A673 (cell line): Measurements from ENCODE around the gene MATN4. TPM values are rescaled to one million over a fixed set of nuclear protein-coding genes. Genes with fewer than 3 reads are reported as not detected.

Experiments used
- BruUV-seq: library from RNA; stranded (reverse); fragments of 400-500 nt; replicated peaks from 2 replicates; lab custom pipeline; 2021; lab: Mats Ljungman, UMichigan
- CTCF ChIA-PET: fragments of 300-600 bp; sonication (Branson Sonifier 250); formaldehyde crosslinking; loops from one replicate; lab custom pipeline; 2022; ENCODE audit warnings: antibody characterized with exemption; lab: Charles Lee
- POLR2A ChIA-PET: fragments of 300-600 bp; sonication (Branson Sonifier 250); formaldehyde crosslinking; loops from one replicate; lab custom pipeline; 2022; ENCODE audit warnings: antibody characterized with exemption; ENCODE audit not compliant: low non-redundant PET; lab: Charles Lee
- DNase-seq: peaks from one replicate; pipeline ENCODE4 v3.0.0-alpha.2; 2015; ENCODE audit warnings: low spot score
- H3K27ac ChIP-seq: fragments of 200-600 bp; sonication (generic); 2 replicates; pipeline ENCODE4 v1.5.1; 2016; ENCODE audit warnings: mixed run types, low read depth, mild to moderate bottlenecking, mixed read lengths, antibody characterized with exemption, low read length; ENCODE audit not compliant: poor library complexity, severe bottlenecking
- H3K27me3 ChIP-seq: fragments of 200-600 bp; sonication (generic); replicated peaks from 2 replicates; pipeline ENCODE4 v1.6.1; 2017; ENCODE audit warnings: mixed run types, low read depth, mild to moderate bottlenecking, mixed read lengths, antibody characterized with exemption, low read length; ENCODE audit not compliant: insufficient read depth, poor library complexity
- H3K36me3 ChIP-seq: fragments of 200-600 bp; sonication (generic); 2 replicates; pipeline ENCODE4 v1.6.1; 2016; ENCODE audit warnings: mixed run types, mild to moderate bottlenecking, mixed read lengths, antibody characterized with exemption, low read length; ENCODE audit not compliant: insufficient read depth, poor library complexity, severe bottlenecking
- H3K4me1 ChIP-seq: fragments of 200-600 bp; sonication (generic); 2 replicates; pipeline ENCODE4 v1.6.1; 2017; ENCODE audit warnings: mixed run types, mild to moderate bottlenecking, mixed read lengths, antibody characterized with exemption, low read length; ENCODE audit not compliant: insufficient read depth, poor library complexity, severe bottlenecking
- H3K4me3 ChIP-seq: fragments of 200-600 bp; sonication (generic); 2 replicates; pipeline ENCODE4 v1.5.1; 2016; ENCODE audit warnings: low read depth, mixed run types, mild to moderate bottlenecking, mixed read lengths, low read length; ENCODE audit not compliant: poor library complexity, severe bottlenecking
- H3K9me3 ChIP-seq: fragments of 200-600 bp; sonication (generic); 2 replicates; pipeline ENCODE4 v1.6.1; 2016; ENCODE audit warnings: mixed run types, low read depth, mild to moderate bottlenecking, mixed read lengths, antibody characterized with exemption, low read length; ENCODE audit not compliant: poor library complexity, severe bottlenecking
- EZH2 ChIP-seq: fragments of 200-600 bp; sonication (generic); IDR thresholded peaks from 2 replicates; pipeline ENCODE4 v1.6.1; 2017; ENCODE audit warnings: borderline replicate concordance, low read depth, mild to moderate bottlenecking, mixed read lengths, antibody characterized with exemption, low read length; ENCODE audit not compliant: poor library complexity, severe bottlenecking
- intact Hi-C: fragments of 100-400 bp; cut with micrococcal nuclease; formaldehyde crosslinking; loops from one replicate; pipeline ENCODE4 v1.10.0; 2022; ENCODE audit not compliant: unreplicated experiment
- total RNA-seq: library from RNA; stranded (reverse); gene quantifications from 2 replicates; pipeline ENCODE4 v1.2.3, GENCODE V29; 2021
- TF ChIP-seq, protein P1 (sequence below): fragments of 300-800, 200-600 bp; sonication (generic); conservative IDR thresholded peaks from 2 replicates; pipeline ENCODE4 v1.5.1; 2017; ENCODE audit warnings: low read depth, mild to moderate bottlenecking, antibody characterized with exemption, low read length, moderate library complexity, mixed read lengths

The MATN4 gene
- total RNA-seq, 1 experiment from 2014 or later, result 0.28 TPM

DNA sequence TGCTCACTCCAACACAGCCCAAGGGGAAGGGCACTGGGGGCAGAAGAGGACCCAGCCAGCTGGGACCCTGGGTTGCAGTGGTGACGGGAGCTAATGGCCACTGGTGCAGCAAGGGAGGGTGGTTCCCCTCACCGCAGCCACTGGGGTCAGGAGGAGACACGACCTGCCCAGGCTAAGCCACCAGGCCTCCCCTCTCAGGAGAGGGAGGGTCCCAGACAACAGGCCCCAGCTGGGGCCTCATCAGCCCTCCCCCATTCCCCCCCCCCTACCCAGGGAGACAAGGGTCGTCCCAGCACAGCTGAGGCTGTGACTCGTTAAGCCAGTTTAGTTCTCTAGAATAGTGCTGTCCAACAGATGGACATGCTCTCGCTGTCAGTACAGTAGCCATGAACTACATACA, 17.3 kb upstream of the MATN4 start:
- Histone ChIP-seq H3K4me1 (peaks cover 9% of the 10 kb centered on the region), H3K27me3 (no peaks in the 10 kb centered on the region), H3K9me3 (no peaks in the 10 kb centered on the region), H3K4me3 (no peak overlapping the region), H3K27ac (peak overlapping the region; percentile 16), H3K36me3 (peaks cover 15% of the 10 kb centered on the region)
- intact Hi-C loops, result no loop called here
- POLR2A ChIA-PET, result no interaction called here
- BruUV-seq, result no TSS peak
- no peak for DNase-seq
- TF ChIP-seq, protein P1, sequence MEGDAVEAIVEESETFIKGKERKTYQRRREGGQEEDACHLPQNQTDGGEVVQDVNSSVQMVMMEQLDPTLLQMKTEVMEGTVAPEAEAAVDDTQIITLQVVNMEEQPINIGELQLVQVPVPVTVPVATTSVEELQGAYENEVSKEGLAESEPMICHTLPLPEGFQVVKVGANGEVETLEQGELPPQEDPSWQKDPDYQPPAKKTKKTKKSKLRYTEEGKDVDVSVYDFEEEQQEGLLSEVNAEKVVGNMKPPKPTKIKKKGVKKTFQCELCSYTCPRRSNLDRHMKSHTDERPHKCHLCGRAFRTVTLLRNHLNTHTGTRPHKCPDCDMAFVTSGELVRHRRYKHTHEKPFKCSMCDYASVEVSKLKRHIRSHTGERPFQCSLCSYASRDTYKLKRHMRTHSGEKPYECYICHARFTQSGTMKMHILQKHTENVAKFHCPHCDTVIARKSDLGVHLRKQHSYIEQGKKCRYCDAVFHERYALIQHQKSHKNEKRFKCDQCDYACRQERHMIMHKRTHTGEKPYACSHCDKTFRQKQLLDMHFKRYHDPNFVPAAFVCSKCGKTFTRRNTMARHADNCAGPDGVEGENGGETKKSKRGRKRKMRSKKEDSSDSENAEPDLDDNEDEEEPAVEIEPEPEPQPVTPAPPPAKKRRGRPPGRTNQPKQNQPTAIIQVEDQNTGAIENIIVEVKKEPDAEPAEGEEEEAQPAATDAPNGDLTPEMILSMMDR, result no peak
- CTCF ChIA-PET, result no interaction called here

DNA sequence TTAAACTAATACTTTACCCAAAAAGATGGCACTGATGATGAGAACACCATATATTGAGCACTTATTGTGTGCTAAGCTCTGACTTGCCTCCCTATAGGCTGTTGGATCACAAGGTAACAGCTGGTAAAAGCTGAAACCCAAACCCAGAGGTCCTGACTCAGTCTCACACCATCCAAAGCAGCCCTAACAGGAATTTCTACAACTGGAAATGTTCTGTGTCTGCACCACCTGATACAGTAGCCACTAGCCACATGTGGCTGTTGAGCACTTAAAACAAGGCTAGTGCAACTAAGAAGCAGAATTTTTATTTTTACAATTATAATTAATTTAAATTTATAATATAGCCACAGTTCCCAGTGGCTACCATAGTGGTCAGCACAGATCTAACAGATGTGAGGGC, 15.6 kb upstream of the MATN4 start:
- CTCF ChIA-PET, result interaction anchor here (0.6 to 1.3 kb wide), 3 partner anchors 113 to 1376 kb away, joined by 3 to 9 read pairs (median 4); no protein-coding TSS in a partner anchor

DNA sequence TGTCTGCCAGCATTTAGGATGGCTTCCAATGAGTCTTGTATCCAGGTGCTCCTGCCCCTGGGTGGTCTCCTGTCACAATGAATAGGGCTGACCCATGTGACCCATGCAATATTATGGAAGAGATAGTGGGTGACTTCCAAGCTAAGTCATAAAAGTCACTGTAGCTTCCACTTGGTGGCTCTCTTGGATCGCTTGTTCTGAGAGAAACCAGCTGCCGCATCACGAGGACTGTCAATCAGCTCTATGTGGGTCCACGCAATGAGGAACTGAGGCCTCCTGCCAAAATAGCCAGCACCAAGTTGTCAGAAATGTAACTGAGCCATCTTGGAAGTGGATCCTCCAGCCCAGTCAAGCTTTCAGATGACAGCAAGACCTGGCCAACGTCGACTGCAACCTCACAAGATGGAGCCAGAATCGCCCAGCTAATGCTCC, 14.9 kb upstream of the MATN4 start:
- intact Hi-C loops, result no loop called here
- TF ChIP-seq EZH2, result no peak
- TF ChIP-seq, protein P1, result peak; percentile 28; the same call in 1 of the 2 replicates
- peak; percentile 34 for DNase-seq
- POLR2A ChIA-PET, result no interaction called here
- H3K27ac ChIP-seq, result no peak overlapping the region
- H3K27me3 ChIP-seq, result no peaks in the 10 kb centered on the region
- H3K36me3 ChIP-seq, result peaks cover 5% of the 10 kb centered on the region
- CTCF ChIA-PET, result interaction anchor here (1.1 to 1.3 kb wide), 2 partner anchors 114 to 127 kb away, joined by 3 to 9 read pairs; no protein-coding TSS in a partner anchor
- H3K9me3 ChIP-seq, result no peaks in the 10 kb centered on the region
- BruUV-seq, result no TSS peak
- H3K4me3 ChIP-seq, result no peak overlapping the region
- H3K4me1 ChIP-seq, result peaks cover 16% of the 10 kb centered on the region

More for the DNA sequence above, 15.6 kb upstream of the MATN4 start:
- no peaks in the 10 kb centered on the region for H3K27me3 ChIP-seq
- DNase-seq, result no peak
- no peak overlapping the region for H3K4me3 ChIP-seq
- H3K4me1 ChIP-seq, result peaks cover 16% of the 10 kb centered on the region
- no peaks in the 10 kb centered on the region for H3K9me3 ChIP-seq
- POLR2A ChIA-PET, result no interaction called here
- no TSS peak for BruUV-seq
- no peak overlapping the region for H3K27ac ChIP-seq
- intact Hi-C loops, result no loop called here
- no peak for TF ChIP-seq EZH2
- TF ChIP-seq, protein P1, result no peak
- peaks cover 10% of the 10 kb centered on the region for H3K36me3 ChIP-seq
